Tracheal epithelial cell (primary cell): ENCODE data around the gene SH3TC2. TPM values are rescaled to one million over a fixed set of nuclear protein-coding genes. Genes with fewer than 3 reads are reported as not detected.

Experiments used
- total RNA-seq: library from RNA; depleted of rRNA; stranded (reverse); fragments of >200 nt; gene quantifications from 2 replicates; pipeline ENCODE4 v1.2.1, GENCODE V29; 2014

SH3TC2 gene
- 2.3 and 7.2 TPM in 2 replicates for total RNA-seq

DNA sequence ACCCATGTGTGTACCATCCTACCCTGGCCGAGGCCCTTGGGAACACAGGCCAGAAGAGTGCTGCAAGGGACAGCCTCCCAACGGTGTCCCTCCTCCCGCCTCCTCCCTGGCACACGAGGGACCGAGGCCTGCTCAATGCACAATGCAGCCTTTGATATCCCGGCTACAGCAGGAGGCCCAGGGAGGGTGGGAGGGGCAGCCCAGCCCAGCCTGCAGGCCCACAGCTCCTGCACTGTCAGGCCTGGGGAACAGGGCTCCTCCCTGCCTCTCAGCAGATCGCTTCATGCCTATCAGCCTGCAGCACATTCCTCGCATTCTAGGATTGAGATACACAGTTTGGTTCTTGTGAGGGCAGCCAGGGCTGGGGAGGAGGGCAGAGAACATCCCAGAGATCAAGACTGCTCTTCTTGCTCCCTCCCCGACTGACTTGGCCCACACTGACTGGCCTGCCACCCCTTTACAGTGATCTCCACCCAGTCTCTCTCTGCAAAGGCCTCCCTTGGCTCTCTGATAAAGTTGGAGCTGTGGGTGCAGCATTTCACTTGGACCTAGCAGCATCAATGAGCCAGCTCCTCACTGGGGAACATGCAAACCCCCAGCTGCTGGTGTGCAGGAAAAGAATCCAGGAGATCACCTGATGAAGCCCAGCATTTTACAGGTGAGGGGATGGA, at the start of gene SH3TC2:
Gene SH3TC2 (minus strand): TSS at position 46 of the 671 bp plus-strand sequence. CDS start 40 bp downstream, at position 6.

Other genes starting within 250 kb of the SH3TC2 start
- gene ADRB2, start 236.5 kb downstream of the SH3TC2 start, total RNA-seq, result 13.6 and 42.4 TPM in 2 replicates
- gene ABLIM3, start 78.4 kb upstream of the SH3TC2 start, total RNA-seq, result 2.8 and 14.2 TPM in 2 replicates
- gene AFAP1L1, start 208.8 kb upstream of the SH3TC2 start, total RNA-seq, result 12.1 and 26.0 TPM in 2 replicates